GM18861 (cell line): Measurements from ENCODE around the gene PCK1.

Experiments
- ATAC-seq: cut with Tn5 transposase; IDR thresholded peaks from one replicate; pipeline ENCODE4 v1.9.1; 2021; ENCODE audit not compliant: unreplicated experiment

PCK1 gene

DNA sequence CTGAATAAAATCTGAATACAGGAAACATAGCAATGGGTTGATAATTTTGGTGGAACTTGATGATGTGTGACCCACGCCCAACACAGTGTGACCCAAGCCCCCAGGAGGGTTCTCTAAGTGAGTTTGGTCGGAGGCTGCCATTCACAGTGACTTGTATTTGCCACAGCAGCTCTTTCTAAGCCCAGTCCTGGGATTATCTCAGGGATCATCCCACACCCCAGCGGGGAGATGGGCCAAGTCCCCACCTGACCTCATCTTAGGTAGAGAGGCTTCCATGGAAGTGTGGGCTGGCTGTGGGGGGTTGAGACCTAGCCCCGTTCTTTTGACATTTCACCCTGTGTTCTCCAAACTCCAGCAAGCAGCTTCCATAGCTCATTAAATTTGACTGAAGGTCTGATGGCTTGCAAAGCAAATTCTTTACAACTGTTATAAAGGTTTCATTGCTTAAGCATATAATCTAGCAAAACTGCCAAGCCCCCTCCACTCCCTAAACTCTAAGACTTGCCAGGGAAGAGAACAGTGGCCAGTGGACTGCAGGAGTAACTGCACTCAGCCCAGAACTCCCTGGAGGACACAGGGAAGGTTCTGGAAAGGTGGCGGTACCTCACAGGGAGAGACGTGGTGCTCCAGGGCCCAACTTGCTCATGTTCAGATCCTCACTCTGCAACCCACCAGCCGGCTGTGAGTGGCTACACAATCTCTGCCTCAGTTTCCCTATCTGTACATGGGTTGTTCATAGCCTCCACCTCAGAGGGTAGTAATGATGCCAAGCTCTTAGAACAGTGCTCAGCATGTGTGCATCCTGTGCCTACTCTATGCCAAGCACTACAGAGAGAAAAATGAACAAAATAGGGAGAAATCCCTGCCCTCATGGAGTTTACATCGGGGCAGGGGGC lies 1.0 kb upstream of the PCK1 start:
- ATAC-seq, result no peak

DNA sequence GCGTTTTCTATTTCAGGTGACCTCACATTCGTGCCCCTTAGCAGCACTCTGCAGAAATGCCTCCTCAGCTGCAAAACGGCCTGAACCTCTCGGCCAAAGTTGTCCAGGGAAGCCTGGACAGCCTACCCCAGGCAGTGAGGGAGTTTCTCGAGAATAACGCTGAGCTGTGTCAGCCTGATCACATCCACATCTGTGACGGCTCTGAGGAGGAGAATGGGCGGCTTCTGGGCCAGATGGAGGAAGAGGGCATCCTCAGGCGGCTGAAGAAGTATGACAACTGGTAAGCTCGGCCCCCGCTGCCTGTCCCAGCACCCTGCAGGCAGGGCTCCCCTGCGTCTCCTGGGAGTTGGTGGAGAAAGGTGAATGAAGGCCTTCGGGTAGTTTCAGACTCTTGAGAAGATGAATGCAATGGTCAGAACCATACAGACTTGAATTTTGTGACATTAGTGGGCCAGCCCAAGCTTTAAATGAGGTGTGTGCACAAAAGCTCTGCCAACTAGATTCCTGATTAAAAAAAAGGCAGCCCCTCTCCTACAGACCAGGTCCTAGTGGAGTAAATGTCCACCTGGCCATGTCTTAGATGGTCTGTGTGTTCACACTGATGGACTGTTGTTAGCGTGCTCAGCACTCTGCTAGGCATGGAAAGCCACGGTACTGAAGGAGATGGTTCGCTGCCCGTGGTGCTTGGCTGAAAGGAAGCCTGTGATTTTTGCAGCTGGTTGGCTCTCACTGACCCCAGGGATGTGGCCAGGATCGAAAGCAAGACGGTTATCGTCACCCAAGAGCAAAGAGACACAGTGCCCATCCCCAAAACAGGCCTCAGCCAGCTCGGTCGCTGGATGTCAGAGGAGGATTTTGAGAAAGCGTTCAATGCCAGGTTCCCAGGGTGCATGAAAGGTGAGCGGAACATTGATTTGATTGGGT lies 708 bp downstream of the PCK1 start:
- ATAC-seq, result no peak

DNA sequence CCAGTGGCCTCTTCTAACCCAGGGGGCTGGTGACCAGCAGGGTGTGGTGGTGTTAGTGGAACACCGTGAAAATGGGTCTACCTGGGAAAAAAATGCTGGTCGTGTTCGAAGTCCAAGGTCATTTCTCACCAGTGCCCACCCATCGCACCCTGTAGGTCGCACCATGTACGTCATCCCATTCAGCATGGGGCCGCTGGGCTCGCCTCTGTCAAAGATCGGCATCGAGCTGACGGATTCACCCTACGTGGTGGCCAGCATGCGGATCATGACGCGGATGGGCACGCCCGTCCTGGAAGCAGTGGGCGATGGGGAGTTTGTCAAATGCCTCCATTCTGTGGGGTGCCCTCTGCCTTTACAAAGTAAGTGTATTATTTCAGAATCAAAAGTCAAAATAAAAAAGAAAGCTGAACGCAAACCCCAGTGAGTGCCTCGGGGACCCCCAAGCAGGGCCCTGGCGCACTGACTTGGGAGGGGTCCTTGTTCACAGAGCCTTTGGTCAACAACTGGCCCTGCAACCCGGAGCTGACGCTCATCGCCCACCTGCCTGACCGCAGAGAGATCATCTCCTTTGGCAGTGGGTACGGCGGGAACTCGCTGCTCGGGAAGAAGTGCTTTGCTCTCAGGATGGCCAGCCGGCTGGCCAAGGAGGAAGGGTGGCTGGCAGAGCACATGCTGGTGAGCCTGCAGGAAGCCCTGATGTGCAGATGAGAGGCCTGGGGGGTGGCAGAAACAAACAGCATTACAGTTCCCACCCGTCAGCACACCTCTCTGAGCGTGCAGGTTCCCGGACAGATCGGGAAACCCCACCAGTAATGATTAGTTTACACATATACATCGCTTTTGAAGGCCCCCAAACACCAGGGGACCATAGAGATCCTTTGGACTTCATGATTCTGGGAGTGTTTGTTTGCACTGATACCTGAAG lies 1.9 kb downstream of the PCK1 start:
- no peak for ATAC-seq

DNA sequence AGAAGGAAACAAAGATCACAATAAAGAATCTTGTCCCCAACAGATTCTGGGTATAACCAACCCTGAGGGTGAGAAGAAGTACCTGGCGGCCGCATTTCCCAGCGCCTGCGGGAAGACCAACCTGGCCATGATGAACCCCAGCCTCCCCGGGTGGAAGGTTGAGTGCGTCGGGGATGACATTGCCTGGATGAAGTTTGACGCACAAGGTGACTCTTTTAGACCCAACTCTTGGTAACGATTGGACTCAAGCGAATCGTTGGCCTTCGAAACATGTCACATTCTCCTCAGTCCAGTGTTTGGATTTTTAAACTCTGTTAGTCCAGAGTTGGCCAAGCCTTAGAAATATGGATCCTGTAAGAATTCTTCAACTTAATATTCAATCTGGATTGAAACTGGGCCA lies 2.6 kb downstream of the PCK1 start:
- no peak for ATAC-seq

DNA sequence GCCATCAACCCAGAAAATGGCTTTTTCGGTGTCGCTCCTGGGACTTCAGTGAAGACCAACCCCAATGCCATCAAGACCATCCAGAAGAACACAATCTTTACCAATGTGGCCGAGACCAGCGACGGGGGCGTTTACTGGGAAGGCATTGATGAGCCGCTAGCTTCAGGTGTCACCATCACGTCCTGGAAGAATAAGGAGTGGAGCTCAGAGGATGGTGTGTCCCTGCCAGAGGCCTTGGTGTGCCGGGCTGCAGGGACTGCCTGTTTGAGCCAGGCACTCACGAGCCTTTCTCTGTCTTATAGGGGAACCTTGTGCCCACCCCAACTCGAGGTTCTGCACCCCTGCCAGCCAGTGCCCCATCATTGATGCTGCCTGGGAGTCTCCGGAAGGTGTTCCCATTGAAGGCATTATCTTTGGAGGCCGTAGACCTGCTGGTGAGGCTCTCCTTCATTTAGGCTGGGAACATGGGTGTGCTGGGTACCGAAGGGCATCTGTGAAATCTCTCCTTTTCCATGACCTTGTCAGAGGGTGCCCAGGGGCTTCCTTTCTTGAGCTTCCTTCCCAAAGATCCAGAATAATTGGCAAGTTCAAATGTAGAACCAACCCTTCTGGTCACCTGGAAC lies 3.4 kb downstream of the PCK1 start:
- ATAC-seq, result no peak

DNA sequence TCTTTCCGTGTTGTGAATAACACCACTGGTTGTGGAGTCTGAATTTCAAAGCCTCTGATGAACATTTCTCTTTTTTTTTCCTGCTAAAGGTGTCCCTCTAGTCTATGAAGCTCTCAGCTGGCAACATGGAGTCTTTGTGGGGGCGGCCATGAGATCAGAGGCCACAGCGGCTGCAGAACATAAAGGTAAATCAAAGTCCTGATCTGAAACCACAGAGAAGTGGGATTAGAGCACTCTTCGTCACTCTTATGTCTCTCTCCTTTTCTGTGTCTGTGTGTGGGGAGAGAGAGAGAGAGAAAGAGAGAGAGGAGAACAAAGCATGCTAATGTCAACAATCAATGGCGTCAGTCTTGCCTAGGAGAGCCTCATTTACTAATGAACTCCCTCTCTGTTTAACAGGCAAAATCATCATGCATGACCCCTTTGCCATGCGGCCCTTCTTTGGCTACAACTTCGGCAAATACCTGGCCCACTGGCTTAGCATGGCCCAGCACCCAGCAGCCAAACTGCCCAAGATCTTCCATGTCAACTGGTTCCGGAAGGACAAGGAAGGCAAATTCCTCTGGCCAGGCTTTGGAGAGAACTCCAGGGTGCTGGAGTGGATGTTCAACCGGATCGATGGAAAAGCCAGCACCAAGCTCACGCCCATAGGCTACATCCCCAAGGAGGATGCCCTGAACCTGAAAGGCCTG lies 4.2 kb downstream of the PCK1 start:
- no peak for ATAC-seq

DNA sequence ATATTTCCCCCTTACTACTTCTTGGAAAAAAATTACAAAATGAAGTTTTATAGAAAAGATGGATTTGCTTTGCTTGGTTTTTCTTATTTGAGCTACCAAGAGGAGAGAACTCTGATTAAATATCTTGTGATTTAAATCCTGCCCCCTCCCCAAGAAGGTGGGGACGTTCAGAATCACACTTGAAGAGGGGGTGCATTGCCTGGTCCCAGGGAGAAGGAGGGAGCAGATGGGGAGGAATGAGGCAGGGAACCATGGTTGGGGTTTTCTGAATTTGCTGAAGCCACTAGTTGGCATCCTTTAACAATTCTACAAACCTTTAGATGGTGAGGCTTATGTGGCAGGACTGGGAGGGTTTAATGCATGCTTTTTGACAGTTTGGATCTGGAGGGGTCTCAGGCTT lies 5.5 kb downstream of the PCK1 start:
- no peak for ATAC-seq

DNA sequence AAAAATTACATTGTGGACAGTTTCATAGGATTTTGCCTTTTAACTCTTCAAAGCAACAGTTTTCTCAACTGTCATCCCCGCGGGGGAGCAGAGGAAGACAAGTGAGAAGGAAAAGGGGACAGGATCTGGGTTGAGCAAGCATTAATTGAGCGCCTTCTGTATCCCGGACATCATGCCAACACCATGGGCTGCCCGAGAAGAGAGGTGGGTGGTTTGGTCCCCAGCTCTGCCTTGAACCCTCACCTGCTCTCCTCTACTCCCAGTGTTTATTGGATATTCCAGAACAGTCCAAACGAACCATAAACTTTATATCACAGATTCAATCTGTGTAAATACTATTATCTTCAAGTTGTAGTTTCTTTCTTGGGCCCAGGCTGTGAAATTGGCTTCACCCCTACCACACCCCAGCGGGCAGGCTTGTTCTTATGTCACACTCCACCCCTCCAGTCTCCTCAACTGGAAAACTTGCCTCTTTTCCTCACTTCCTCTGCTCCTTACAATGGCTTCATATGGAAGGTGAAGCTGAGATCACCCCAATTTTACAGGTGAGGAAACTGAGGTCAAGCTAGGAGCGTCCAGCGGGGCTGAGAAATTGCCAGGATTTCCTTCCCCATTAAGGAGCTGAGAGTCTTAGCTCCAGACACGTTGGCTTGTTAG lies 6.0 kb downstream of the PCK1 start:
- no peak for ATAC-seq

DNA sequence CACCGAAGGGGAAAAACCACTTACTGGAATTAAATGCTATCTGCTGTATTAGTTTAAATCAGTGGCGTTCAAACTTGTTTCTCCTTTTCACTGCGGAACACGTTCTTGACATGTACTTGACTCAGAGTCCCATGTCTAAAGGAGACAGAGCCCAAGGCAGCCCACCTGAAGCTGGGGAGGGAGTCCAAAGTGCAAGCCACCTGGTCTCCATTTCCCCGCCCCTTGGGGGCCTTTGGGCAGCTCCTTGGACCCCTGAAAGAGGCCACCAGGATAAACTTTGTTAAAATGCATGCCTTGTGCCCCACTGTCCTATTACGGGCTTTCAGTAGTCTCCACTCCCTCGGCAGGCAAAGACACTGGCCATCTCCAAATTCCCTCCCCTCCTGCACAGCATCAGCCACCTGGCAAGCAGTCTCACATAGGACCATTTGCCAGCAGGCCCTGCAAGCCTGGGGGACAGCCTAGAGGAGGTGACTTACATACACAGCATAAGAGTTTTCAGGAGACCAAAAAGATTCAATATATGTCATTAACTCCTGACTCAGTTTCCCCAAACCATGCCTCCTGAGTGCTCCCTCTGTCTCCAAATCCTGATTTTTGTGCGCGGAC lies 6.7 kb downstream of the PCK1 start:
- ATAC-seq, result no peak

DNA sequence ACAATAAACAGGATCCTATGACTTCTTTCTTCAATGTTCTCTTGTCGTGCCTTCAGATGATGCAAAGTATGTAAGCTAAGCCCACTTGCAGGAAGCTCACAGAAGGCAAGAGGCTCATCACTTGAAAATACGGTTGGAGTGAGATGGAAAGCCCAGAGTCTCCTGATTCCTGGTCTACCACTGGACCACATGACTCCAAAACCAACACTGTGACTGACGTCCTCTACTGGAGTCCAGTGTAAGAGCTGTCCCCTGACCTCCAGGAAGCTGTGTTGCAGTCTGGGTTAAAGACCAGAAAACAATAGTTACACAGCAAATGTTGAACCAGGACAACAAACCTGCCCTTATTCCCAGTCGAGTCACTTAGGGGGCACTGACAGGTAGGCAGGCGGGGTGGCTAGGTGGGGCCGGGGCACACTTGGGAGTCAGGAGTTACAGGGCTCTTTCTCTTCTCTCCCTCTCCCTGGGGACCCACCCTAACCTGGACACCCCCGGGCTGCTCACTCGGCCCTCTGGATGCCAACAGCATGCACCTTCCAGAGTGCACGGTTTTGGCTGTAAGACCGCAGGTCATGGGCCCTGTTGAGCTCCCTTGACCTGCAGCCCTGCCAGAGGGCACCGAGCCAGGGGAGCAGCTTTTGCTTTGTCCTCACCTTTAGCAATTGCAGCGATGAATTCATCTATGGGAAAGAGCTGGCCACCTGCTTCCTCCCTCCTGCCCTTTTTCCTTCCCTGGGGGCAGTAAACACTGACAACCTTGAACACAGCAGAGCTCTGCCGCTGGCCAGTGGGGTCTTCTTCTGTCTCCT lies 7.4 kb downstream of the PCK1 start:
- ATAC-seq, result no peak

DNA sequence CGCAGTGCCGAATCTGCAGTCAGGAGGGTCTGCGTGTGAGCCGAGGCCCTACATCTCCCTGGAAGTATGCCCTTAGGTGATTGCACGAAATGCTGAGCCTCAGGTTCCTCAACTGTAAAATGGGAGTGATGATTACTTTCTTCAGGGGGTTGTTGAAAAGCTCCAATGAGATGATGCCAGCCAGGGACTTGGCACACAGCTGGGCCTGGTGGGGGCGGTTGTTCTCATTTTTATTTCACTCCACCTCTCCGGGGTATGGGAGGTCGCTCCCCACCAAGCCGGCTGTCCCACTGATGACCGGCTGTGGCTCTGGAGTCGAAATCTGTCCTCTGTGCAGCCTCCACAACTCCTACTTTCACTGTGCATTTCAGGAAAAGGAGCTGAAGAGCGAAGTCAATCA lies 8.1 kb downstream of the PCK1 start:
- ATAC-seq, result no peak

DNA sequence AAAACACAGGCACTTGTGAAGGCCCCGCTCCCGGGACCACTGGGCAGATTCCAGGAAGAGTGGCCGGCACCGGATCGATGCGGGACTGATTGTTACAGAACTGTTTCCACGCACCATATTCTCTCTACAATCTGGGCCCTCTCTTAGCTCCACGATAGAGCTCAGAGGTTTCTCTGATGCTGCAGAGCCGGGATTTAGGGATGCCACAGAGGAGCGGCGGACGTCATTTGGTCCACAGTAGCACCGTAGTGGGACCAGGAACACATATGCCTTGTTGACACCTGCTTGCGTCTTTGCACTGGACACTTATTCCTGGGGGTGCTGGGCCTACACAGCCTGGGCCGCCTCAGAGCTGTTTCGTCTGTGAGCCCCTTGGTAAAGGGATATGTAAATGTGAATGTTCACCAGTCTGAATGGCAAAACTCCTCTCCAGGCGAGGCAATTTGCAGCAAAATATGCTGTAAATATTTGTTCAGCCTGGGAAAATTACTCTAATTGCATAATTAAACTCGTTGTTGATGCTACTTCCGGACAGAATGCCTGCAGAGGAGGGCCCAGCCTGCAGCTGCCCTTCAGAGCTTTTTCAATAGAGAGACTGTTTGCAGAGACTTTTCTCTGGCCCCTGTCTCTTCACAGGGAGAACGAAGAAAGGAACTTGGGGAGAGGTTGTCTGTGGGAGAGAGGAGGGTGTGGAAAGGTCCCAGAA lies 9.4 kb downstream of the PCK1 start:
- no peak for ATAC-seq

DNA sequence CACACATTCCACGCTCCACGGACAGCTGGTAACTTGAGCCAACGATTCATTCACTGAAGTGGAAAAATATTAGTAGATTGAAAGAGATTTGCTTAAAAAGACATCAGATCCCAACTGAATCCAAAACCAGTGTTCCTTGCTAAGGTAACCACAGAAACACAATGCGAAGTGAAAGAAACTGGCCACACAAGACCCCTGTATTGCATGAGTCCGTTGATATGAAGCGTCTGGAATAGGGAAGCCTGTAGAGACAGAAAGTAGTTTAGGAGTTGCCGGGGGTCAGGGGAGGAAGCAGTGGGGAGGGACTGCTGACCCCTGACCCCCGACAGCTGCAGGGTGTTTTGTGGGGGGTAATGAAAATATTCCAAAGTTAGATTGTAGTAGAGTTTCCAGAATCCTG lies 10.0 kb downstream of the PCK1 start:
- ATAC-seq, result no peak

DNA sequence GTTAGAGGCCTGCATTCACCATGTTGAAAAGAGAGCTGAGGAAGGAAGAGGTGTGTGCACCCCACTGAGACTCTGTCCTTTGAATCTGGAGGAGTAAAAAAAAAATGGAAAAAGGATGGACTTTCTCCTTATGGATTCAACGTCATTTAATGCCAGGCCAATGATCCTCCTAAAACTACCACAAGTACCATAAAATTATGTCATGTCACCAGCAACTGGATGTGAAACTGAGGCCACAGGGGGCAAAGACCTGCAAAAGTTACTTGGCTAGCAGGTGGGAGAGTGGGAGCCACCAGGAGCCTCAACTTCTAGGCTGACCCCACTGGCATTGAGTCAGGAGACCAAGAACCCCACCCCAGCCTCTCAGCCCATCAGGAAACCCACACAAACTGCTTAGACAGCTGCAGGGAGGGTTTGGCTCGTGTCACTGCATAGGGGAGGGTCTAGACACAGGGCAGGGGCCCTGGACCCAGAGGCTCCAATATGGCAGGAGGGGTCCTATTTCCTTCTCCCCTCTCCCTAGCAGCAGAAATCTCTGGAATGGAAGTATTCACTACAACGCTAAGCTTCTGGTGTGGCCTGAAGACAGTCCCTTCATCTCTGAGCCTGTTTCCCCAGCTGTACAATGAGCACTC lies 11.0 kb downstream of the PCK1 start:
- ATAC-seq, result no peak

DNA sequence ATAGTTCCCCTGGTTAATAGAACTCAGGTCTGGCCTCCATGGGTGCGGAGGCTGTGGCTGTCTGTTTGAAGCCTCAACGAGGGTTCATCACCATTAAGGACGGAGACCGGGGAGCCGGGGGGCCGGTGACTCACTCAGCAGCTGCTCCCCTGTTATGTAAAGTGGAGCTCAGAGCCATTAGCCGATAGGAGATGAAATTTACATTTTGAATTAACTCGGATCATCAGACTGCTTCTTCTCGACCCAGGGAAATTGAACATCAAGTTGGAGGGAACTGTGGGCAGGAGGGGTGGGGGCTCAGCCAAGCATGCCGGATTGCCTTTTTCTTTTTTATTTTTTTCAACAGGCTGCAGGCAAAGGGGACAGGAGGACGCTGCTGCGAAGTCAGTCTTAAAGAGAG lies 12.3 kb downstream of the PCK1 start:
- no peak for ATAC-seq

DNA sequence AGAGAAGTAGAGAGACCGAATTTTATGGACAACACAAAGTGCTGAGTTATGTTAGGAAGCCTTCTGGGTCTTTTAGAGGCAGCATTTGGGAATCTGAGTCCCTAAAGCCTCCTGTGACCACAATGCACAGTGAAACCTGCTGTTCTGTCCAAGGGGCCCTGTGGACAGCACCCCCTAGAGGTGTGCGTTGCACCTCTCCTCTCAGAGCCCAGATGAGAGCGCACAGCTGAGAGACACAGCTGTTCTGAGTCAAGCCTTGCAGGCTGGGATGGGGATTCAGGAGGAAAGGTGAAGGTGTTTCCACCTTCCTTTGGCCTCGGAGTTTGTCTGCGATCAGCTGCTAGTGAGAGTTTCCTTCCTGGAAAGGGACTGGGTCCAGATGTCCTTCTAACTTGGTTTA lies 13.0 kb downstream of the PCK1 start:
- ATAC-seq, result no peak

DNA sequence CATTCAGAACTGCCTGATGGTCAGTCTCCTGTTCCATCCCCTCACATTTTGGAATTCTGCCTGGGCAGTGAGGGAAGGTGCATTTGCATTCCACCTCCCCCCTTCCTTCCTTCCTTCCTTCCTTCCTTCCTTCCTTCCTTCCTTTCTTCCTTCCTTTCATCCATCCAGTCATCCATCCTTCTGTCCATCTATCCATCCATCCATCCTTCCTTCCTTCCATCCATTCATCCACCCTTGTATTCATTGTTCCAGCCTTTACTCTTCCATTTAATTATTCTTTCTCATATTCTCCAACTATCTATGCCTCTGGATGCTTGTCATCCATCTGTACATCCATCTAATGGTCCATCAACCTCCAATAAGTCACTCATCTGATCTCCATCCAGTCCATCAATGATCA lies 14.0 kb downstream of the PCK1 start:
- no peak for ATAC-seq
